Stimulated activated CD8-positive, alpha-beta memory T cell treated with anti-CD3 and anti-CD28 coated beads, Interleukin-15, amount 100 ng/mL, for 48 hours (primary cell): ENCODE measurements around the gene CASP9.

ENCODE experiments used
- DNase-seq, 2 donors: peaks; one replicate each; pipeline ENCODE4 v3.0.0-alpha.2; 2020; ENCODE audit warnings: low read depth in 2 of 2

Gene CASP9

DNA sequence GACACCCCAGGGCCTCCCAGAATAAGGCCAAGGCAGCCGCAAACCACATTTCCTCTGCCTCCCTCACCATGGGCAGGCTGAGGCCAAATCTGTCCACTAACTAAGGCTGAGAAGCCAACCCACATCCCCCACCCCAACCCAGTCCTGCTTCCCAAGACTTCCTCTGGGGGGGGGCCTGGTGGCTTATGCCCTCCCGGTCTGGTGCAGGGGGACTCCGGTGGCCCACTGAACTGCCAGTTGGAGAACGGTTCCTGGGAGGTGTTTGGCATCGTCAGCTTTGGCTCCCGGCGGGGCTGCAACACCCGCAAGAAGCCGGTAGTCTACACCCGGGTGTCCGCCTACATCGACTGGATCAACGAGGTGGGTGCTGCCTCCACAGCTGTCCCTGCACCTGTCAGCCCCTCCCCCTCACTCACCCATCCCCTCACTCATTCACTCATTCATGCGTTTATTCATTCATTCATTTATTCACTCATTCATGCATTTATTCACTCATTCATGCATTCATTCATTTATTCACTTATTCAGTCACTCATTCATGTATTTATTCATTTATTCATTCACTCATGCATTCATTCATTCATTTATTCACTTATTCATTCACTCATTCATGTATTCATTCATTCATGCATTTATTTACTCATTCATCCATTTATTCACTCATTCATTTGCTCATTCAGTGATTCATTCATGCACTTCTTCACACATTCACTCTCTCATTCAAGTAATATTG is 78.5 kb downstream of the CASP9 start:
- DNase-seq: no peak

DNA sequence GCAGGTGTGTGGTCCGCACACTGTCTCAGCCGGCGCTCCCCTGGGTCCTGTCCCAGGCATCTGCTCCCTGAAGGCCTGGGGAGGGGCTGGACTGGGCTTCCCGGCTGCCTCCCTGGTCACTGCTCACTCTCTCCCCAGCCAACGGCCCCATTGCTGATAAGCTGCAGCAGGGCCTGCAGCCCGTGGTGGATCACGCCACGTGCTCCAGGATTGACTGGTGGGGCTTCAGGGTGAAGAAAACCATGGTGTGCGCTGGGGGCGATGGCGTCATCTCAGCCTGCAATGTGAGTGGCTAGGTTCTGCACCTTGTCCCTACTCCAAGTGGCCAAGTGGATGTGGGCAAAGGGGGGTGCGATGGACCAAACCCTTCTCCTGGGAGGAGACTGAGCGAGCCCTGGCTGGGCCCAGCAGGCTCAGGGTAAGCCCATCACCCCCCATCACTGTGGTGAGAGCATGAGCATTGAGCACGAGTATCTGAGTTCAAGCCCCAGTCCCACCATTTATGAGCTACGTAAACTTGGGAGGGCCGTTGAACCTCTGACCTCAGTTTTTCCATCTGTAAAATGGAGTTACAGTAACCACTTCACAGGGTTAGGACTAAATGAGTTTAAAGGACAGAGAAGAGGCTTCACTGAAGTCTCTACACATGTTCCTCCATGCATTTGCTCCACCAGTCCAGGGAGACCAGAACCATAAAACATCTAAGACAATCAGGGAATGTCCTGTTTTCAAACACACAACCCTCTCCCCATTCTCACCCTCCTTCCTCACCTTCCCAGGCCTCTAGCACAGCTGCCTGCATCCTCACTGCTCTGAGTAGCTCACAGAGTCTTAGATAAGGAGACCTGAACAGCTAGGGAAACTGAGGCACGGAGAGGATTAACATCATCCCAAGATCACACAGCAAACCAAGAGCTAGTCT is 79.3 kb downstream of the CASP9 start:
- DNase-seq: no peak

DNA sequence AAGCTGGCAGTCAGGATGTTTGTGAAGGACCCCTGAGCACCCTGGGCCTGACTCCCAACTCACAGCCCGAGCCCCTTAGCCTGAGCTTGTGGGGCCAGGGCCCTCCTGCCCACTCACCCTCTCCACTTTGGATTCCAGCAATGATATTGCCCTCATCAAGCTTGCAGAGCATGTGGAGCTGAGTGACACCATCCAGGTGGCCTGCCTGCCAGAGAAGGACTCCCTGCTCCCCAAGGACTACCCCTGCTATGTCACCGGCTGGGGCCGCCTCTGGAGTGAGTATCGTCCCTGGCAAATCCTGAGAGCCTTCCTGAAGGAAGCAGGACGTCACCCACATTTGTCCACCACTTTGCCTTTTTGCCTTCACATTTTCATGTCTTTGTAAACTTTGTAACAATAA is 80.7 kb downstream of the CASP9 start:
- DNase-seq: no peak

DNA sequence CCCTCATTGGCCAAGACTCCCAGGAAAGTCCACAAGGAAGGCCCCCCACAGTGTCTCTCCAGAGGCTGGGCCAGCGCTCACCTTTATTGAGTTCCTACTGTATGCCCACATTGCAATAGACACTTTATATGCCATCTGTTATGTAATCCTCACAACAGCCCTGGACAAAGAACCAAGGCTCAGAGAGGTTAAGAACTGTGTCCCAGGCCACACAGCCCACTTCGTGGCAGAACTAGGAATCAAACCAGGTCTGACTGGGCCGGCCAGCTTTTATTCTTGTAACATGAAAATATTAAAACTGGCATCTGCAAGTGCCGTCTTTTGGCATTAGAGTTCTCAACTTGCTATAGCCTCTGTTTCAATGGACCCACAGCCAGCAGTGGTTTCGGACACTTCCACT is 81.3 kb downstream of the CASP9 start:
- no peak for DNase-seq

DNA sequence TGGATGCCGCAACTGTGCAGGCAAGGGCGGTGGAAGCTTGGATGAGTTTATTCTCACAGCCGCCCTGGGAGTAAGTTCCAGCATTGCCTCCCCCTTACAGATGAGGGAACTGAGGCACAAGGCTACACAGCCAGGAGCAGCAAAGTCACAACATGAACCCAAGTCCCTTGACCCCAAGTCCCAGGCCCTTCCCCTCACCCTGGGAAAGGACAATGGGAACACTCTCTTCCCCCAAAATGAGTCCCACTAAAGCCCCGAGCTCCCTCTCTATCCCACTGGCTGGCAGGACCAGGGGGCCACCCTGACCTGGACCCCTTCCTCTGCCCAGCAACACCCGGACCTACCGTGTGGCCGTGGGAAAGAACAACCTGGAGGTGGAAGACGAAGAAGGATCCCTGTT is 81.9 kb downstream of the CASP9 start:
- no peak for DNase-seq
